IMR-90 (cell line): ENCODE results near the gene UBE2D4. TPM values are rescaled to one million over a fixed set of nuclear protein-coding genes. Genes with fewer than 3 reads are reported as not detected.

ENCODE experiments used
- ATAC-seq: fragments of 200-7000 bp; cut with Tn5 transposase; 2 replicates; pipeline ENCODE4 v1.9.1; 2020; ENCODE audit warnings: low read depth, mild to moderate bottlenecking, moderate library complexity
- BruUV-seq: library from RNA; stranded (reverse); fragments of 400-500 nt; replicated peaks from 2 replicates; lab custom pipeline; 2021; lab: Mats Ljungman, UMichigan
- CTCF ChIA-PET: fragments of 300-600 bp; formaldehyde crosslinking; extraction: SDS; loops from one replicate; lab custom pipeline; 2021; ENCODE audit warnings: antibody characterized with exemption; lab: Yijun Ruan, JAX
- POLR2A ChIA-PET: fragments of 300-600 bp; sonication (Branson Sonifier 250); formaldehyde crosslinking; loops from one replicate; lab custom pipeline; 2022; ENCODE audit warnings: antibody characterized with exemption; ENCODE audit not compliant: unreplicated experiment; lab: Charles Lee
- DNase-seq: peaks from one replicate; pipeline ENCODE4 v3.0.0; 2013
- H2AFZ ChIP-seq: replicated peaks from 2 replicates; pipeline ENCODE3; 2013; ENCODE audit warnings: low read length, mild to moderate bottlenecking; ENCODE audit not compliant: poor library complexity
- H2AK5ac ChIP-seq: 2 replicates; pipeline ENCODE4 v1.6.1; 2013; ENCODE audit warnings: low read depth, low read length, inconsistent platforms
- H2AK9ac ChIP-seq: replicated peaks from 2 replicates; pipeline ENCODE3; 2013; ENCODE audit warnings: mild to moderate bottlenecking, low read depth, low read length, moderate library complexity; ENCODE audit not compliant: poor library complexity
- H2BK120ac ChIP-seq: 2 replicates; pipeline ENCODE4 v1.6.1; 2013; ENCODE audit warnings: low read depth, low read length, inconsistent platforms
- H2BK15ac ChIP-seq: 3 replicates; pipeline ENCODE4 v1.6.1; 2013; ENCODE audit warnings: low read depth, low read length, inconsistent platforms
- H2BK20ac ChIP-seq: 2 replicates; pipeline ENCODE4 v1.6.1; 2013; ENCODE audit warnings: low read depth, mild to moderate bottlenecking, inconsistent platforms, low read length, moderate library complexity
- H2BK5ac ChIP-seq: 2 replicates; pipeline ENCODE4 v1.6.1; 2013; ENCODE audit warnings: mild to moderate bottlenecking, low read depth, low read length, inconsistent platforms; ENCODE audit not compliant: poor library complexity, severe bottlenecking
- H3K14ac ChIP-seq: replicated peaks from 2 replicates; pipeline ENCODE4 v1.6.1; 2013; ENCODE audit warnings: low read depth, low read length, inconsistent platforms
- H3K18ac ChIP-seq: 2 replicates; pipeline ENCODE4 v1.6.1; 2013; ENCODE audit warnings: low read depth, low read length, control low read depth
- H3K23ac ChIP-seq: 2 replicates; pipeline ENCODE4 v1.6.1; 2013; ENCODE audit warnings: low read depth, low read length, inconsistent platforms
- H3K27ac ChIP-seq: 2 replicates; pipeline ENCODE4 v1.5.1; 2013; ENCODE audit warnings: mild to moderate bottlenecking, control low read depth, low read length; ENCODE audit not compliant: insufficient read depth
- H3K27me3 ChIP-seq: 2 replicates; pipeline ENCODE4 v1.6.1; 2013; ENCODE audit warnings: low read length; ENCODE audit not compliant: control insufficient read depth, insufficient read depth
- H3K36me3 ChIP-seq: 2 replicates; pipeline ENCODE4 v1.6.1; 2013; ENCODE audit warnings: low read length, mixed read lengths; ENCODE audit not compliant: control insufficient read depth, insufficient read depth
- H3K4ac ChIP-seq: 2 replicates; pipeline ENCODE4 v1.6.1; 2013; ENCODE audit warnings: low read depth, low read length, inconsistent platforms
- H3K4me1 ChIP-seq: 2 replicates; pipeline ENCODE4 v1.6.1; 2013; ENCODE audit warnings: low read length, mixed read lengths; ENCODE audit not compliant: control insufficient read depth, insufficient read depth
- H3K4me2 ChIP-seq: 2 replicates; pipeline ENCODE4 v1.6.1; 2013; ENCODE audit warnings: low read depth, mild to moderate bottlenecking, control low read depth, low read length, moderate library complexity
- H3K4me3 ChIP-seq: 2 replicates; pipeline ENCODE4 v1.5.1; 2013; ENCODE audit warnings: low read depth, mild to moderate bottlenecking, control low read depth, low read length, moderate library complexity; ENCODE audit not compliant: insufficient read depth
- H3K56ac ChIP-seq: 2 replicates; pipeline ENCODE4 v1.6.1; 2013; ENCODE audit warnings: low read length, inconsistent platforms; ENCODE audit not compliant: insufficient read depth; ENCODE audit errors: extremely low read depth
- H3K79me1 ChIP-seq, 2 experiments: 2 replicates each; pipeline ENCODE4 v1.6.1; 2013; ENCODE audit warnings: low read length in 2 of 2, inconsistent platforms in 1 of 2, low read depth in 1 of 2
- H3K9ac ChIP-seq: 2 replicates; pipeline ENCODE4 v1.6.1; 2013; ENCODE audit warnings: low read depth, low read length, control low read depth
- H3K9me1 ChIP-seq: 2 replicates; pipeline ENCODE4 v1.6.1; 2013; ENCODE audit warnings: low read length, inconsistent platforms; ENCODE audit not compliant: insufficient read depth
- H3K9me3 ChIP-seq: 2 replicates; pipeline ENCODE4 v1.6.1; 2013; ENCODE audit warnings: low read length; ENCODE audit not compliant: control insufficient read depth, insufficient read depth
- H4K20me1 ChIP-seq: 2 replicates; pipeline ENCODE4 v1.6.1; 2013; ENCODE audit warnings: low read length, inconsistent platforms; ENCODE audit not compliant: insufficient read depth
- H4K5ac ChIP-seq: 2 replicates; pipeline ENCODE4 v1.6.1; 2013; ENCODE audit warnings: mild to moderate bottlenecking, low read depth, low read length, control low read depth
- H4K8ac ChIP-seq, 2 experiments: 2 replicates each; pipeline ENCODE4 v1.6.1; 2013; ENCODE audit warnings: low read depth in 2 of 2, low read length in 2 of 2, control low read depth in 1 of 2, inconsistent platforms in 1 of 2
- H4K91ac ChIP-seq: 2 replicates; pipeline ENCODE4 v1.6.1; 2013; ENCODE audit warnings: low read depth, low read length, inconsistent platforms; ENCODE audit not compliant: insufficient read depth
- BHLHE40 ChIP-seq: fragments of 150-350 bp; IDR thresholded peaks from 2 replicates; pipeline ENCODE4 v1.6.1; 2016; ENCODE audit warnings: mild to moderate bottlenecking, low read depth, low read length
- CEBPB ChIP-seq: IDR thresholded peaks from 2 replicates; pipeline ENCODE4 v1.6.1; 2012; ENCODE audit warnings: low read depth, low read length, improper control_type of control experiment
- CHD1 ChIP-seq: IDR thresholded peaks from 2 replicates; pipeline ENCODE4 v1.6.1; 2012; ENCODE audit warnings: low read depth, low read length, improper control_type of control experiment
- CTCF ChIP-seq: conservative IDR thresholded peaks from 2 replicates; pipeline ENCODE4 v1.5.1; 2012; ENCODE audit warnings: mild to moderate bottlenecking, low read depth, low read length, improper control_type of control experiment
- ELK1 ChIP-seq: fragments of 150-350 bp; IDR thresholded peaks from 2 replicates; pipeline ENCODE4 v1.6.1; 2016; ENCODE audit warnings: low read depth, mild to moderate bottlenecking, low read length, moderate library complexity, borderline replicate concordance
- FOS ChIP-seq: fragments of 150-350 bp; IDR thresholded peaks from 2 replicates; pipeline ENCODE4 v1.6.1; 2016; ENCODE audit warnings: low read depth, low read length
- MAFK ChIP-seq: IDR thresholded peaks from 2 replicates; pipeline ENCODE4 v1.6.1; 2012; ENCODE audit warnings: low read depth, low read length, improper control_type of control experiment
- MAZ ChIP-seq: IDR thresholded peaks from 2 replicates; pipeline ENCODE4 v1.6.1; 2012; ENCODE audit warnings: low read depth, mild to moderate bottlenecking, low read length, improper control_type of control experiment, moderate library complexity, borderline replicate concordance
- MXI1 ChIP-seq: IDR thresholded peaks from 2 replicates; pipeline ENCODE4 v1.6.1; 2012; ENCODE audit warnings: low read depth, mild to moderate bottlenecking, low read length, moderate library complexity, borderline replicate concordance
- NFE2L2 ChIP-seq: fragments of 150-350 bp; IDR thresholded peaks from 2 replicates; pipeline ENCODE4 v1.6.1; 2016; ENCODE audit warnings: low read depth, mild to moderate bottlenecking, low read length
- POLR2A ChIP-seq: IDR thresholded peaks from 2 replicates; pipeline ENCODE4 v1.6.1; 2012; ENCODE audit warnings: mild to moderate bottlenecking, low read depth, low read length
- RAD21 ChIP-seq: IDR thresholded peaks from 2 replicates; pipeline ENCODE4 v1.6.1; 2012; ENCODE audit warnings: low read length, improper control_type of control experiment
- RFX5 ChIP-seq: IDR thresholded peaks from 2 replicates; pipeline ENCODE4 v1.8.0; 2012; ENCODE audit warnings: low read depth, mild to moderate bottlenecking, low read length, moderate library complexity
- SMC3 ChIP-seq: fragments of 150-350 bp; IDR thresholded peaks from 2 replicates; pipeline ENCODE4 v1.6.1; 2016; ENCODE audit warnings: low read depth, mild to moderate bottlenecking, antibody characterized with exemption, low read length, moderate library complexity
- WGBS, 2 experiments: methylation state at CpG; one replicate each; pipeline versions ENCODE4 v1.1.5 to v1.1.7; 2013; ENCODE audit warnings: missing lambda C conversion rate in 2 of 2; ENCODE audit not compliant: insufficient read length in 1 of 2; ENCODE audit errors: extremely low coverage in 2 of 2; 5-methylcytosine and 5-hydroxymethylcytosine counted together
- dilution Hi-C: fragments of 300-500 bp; cut with HindIII; formaldehyde crosslinking; loops from one replicate; pipeline ENCODE4 v1.14.3; 2018; ENCODE audit warnings: low sequenced_read_pairs; ENCODE audit not compliant: unreplicated experiment
- in situ Hi-C: fragments of 300-500 bp; cut with MboI; formaldehyde crosslinking; loops from 3 replicates; pipeline ENCODE4 v1.14.3; 2019; ENCODE audit warnings: low sequenced_read_pairs, inconsistent platforms, mixed read lengths
- intact Hi-C: fragments of 100-400 bp; cut with micrococcal nuclease; formaldehyde crosslinking; loops from 2 replicates; pipeline ENCODE4 v1.10.0; 2022
- polyA plus RNA-seq, 3 experiments: library from polyadenylated mRNA; depleted of rRNA; stranded (reverse); fragments of >200 nt; gene quantifications; 2 replicates each; pipeline ENCODE4 v1.2.3, GENCODE V29; 2012; ENCODE audit warnings: low replicate concordance in 1 of 3
- total RNA-seq: library from RNA; depleted of rRNA; stranded (reverse); fragments of >200 nt; gene quantifications from 2 replicates; pipeline ENCODE4 v1.2.3, GENCODE V29; 2012

The UBE2D4 gene
- total and polyA plus RNA-seq, 2 of the 4 experiments (the other 2 are of a cell fraction): 9.7 to 10.5 TPM

- H3K14ac ChIP-seq: no peak overlapping the region
- ChIA-PET CTCF (interaction anchor here (0.5 to 1.9 kb wide), 3 partner anchors 9 to 397 kb away, joined by 3 to 4 read pairs (median 4); no protein-coding TSS in a partner anchor), POLR2A (no interaction called here)
- no peak overlapping the region for H3K23ac ChIP-seq
- TF ChIP-seq FOS: no peak
- no peak for TF ChIP-seq SMC3
- TF ChIP-seq ELK1: no peak
- TF ChIP-seq CHD1: no peak
- no peak for TF ChIP-seq MAFK
- TF ChIP-seq MXI1: no peak
- TF ChIP-seq NFE2L2: no peak
- TF ChIP-seq CEBPB: no peak
- TF ChIP-seq CTCF: no peak
- TF ChIP-seq MAZ: no peak
- TF ChIP-seq RFX5: no peak
- no peak for TF ChIP-seq BHLHE40
- no peak for TF ChIP-seq RAD21
- no peak for TF ChIP-seq POLR2A
- in situ Hi-C loops (no loop called here), dilution Hi-C loops (no loop called here), intact Hi-C loops (no loop called here)
- no peak overlapping the region for H3K27ac ChIP-seq
- no peak overlapping the region for H4K5ac ChIP-seq
- no peak overlapping the region for H4K8ac ChIP-seq
- no peak overlapping the region for H4K91ac ChIP-seq
- H3K79me1 ChIP-seq: no peaks in the 10 kb centered on the region
- no peaks in the 10 kb centered on the region for H3K27me3 ChIP-seq
- no peak overlapping the region for H2BK120ac ChIP-seq
- H2AFZ ChIP-seq: no peak overlapping the region
- H4K20me1 ChIP-seq: no peaks in the 10 kb centered on the region
- H3K56ac ChIP-seq: no peak overlapping the region
- no peaks in the 10 kb centered on the region for H3K9me1 ChIP-seq
- no peak overlapping the region for H2BK15ac ChIP-seq
- no peak overlapping the region for H3K18ac ChIP-seq
- ATAC-seq (no peak), DNase-seq (no peak)
- H2AK5ac ChIP-seq: no peak overlapping the region
- H3K9ac ChIP-seq: no peak overlapping the region
- no peak overlapping the region for H3K4me3 ChIP-seq
- 91% methylated on average over 8 of the region's 13 CpGs; no CpG with 5 or more reads in 1 of the 2 experiments for WGBS, 2 experiments
- H3K4ac ChIP-seq: no peak overlapping the region
- no peak overlapping the region for H3K4me2 ChIP-seq
- H2AK9ac ChIP-seq: no peak overlapping the region
- no peak overlapping the region for H2BK20ac ChIP-seq
- H3K4me1 ChIP-seq: no peaks in the 10 kb centered on the region
- no TSS peak for BruUV-seq
- peaks cover 4% of the 10 kb centered on the region; the same call in 1 of the 2 replicates for H3K36me3 ChIP-seq
- no peaks in the 10 kb centered on the region for H3K9me3 ChIP-seq
- no peak overlapping the region for H2BK5ac ChIP-seq
These were observed 17.4 kb downstream of the UBE2D4 start for GRCh38 chr7:43943417-43944187.
